CD4-positive, alpha-beta T cell (primary cell): ENCODE data around the gene BSG. TPM values are rescaled to one million over a fixed set of nuclear protein-coding genes. Genes with fewer than 3 reads are reported as not detected.
A peak's percentile ranks its signal among the peaks of the same experiment; 100 is the strongest.

Experiments used
- ATAC-seq: fragments of 200-7000 bp; cut with Tn5 transposase; one replicate; pipeline ENCODE4 v1.10.0; 2022; ENCODE audit warnings: mild to moderate bottlenecking; ENCODE audit not compliant: poor library complexity
- CTCF ChIA-PET: fragments of 350-600 bp; sonication (Branson Sonifier 250); formaldehyde crosslinking; loops from one replicate; lab custom pipeline; 2021; ENCODE audit warnings: antibody characterized with exemption, inconsistent platforms; lab: Charles Lee
- POLR2A ChIA-PET: fragments of 350-600 bp; sonication (Branson Sonifier 250); formaldehyde crosslinking; loops from one replicate; lab custom pipeline; 2021; ENCODE audit warnings: antibody characterized with exemption, inconsistent platforms; lab: Charles Lee
- DNase-seq, 14 experiments: peaks; one replicate each; pipeline ENCODE4 v3.0.0-alpha.2; 2013 to 2020; ENCODE audit warnings: mixed read lengths in 2 of 14
- H3K27ac ChIP-seq, 2 donors: one replicate each; pipeline versions ENCODE4 v1.5.1 to v1.7.0; 2013; ENCODE audit warnings: low read length in 2 of 2, low read depth in 1 of 2, mild to moderate bottlenecking in 1 of 2
- H3K27me3 ChIP-seq, 2 experiments: 1 replicate in 1 of 2; 2 replicates in 1 of 2; pipeline versions ENCODE4 v1.6.1 to v1.7.0; 2013; ENCODE audit warnings: low read length in 2 of 2, control low read depth in 1 of 2, mild to moderate bottlenecking in 1 of 2, moderate library complexity in 1 of 2; ENCODE audit not compliant: insufficient read depth in 2 of 2, control insufficient read depth in 1 of 2
- H3K36me3 ChIP-seq: one replicate; pipeline ENCODE4 v1.6.1; 2013; ENCODE audit warnings: low read length, control low read depth; ENCODE audit not compliant: insufficient read depth
- H3K4me1 ChIP-seq: one replicate; pipeline ENCODE4 v1.6.1; 2013; ENCODE audit warnings: low read length, control low read depth; ENCODE audit not compliant: insufficient read depth
- H3K4me3 ChIP-seq: one replicate; pipeline ENCODE4 v1.5.1; 2013; ENCODE audit warnings: mild to moderate bottlenecking, low read length, moderate library complexity
- H3K9me3 ChIP-seq, 2 experiments: 1 replicate in 1 of 2; 2 replicates in 1 of 2; pipeline versions ENCODE4 v1.6.1 to v1.7.0; 2013; ENCODE audit warnings: low read length in 2 of 2, mild to moderate bottlenecking in 2 of 2, control low read depth in 1 of 2, moderate library complexity in 1 of 2; ENCODE audit not compliant: control insufficient read depth in 1 of 2, insufficient read depth in 1 of 2
- H3K27ac Mint-ChIP-seq: one replicate; pipeline ENCODE4 v1.8.0; 2020; ENCODE audit warnings: mixed read lengths
- H3K27me3 Mint-ChIP-seq: one replicate; pipeline ENCODE4 v1.8.0; 2021; ENCODE audit warnings: mixed read lengths
- H3K36me3 Mint-ChIP-seq: one replicate; pipeline ENCODE4 v1.8.0; 2021; ENCODE audit warnings: low read depth, mixed read lengths
- H3K4me1 Mint-ChIP-seq: one replicate; pipeline ENCODE4 v1.8.0; 2021; ENCODE audit warnings: low read depth, mixed read lengths
- H3K4me3 Mint-ChIP-seq: one replicate; pipeline ENCODE4 v1.8.0; 2020; ENCODE audit warnings: mild to moderate bottlenecking, mixed read lengths
- H3K9me3 Mint-ChIP-seq: one replicate; pipeline ENCODE4 v1.8.0; 2020; ENCODE audit warnings: mixed read lengths
- CTCF ChIP-seq: fragments of 200-600 bp; IDR thresholded peaks from one replicate; pipeline ENCODE4 v1.8.0; 2022; ENCODE audit warnings: antibody characterized with exemption, mild to moderate bottlenecking
- intact Hi-C, 2 experiments: fragments of 100-400 bp; cut with DNase I in 1 of 2; cut with micrococcal nuclease in 1 of 2; formaldehyde crosslinking; loops; one replicate each; pipeline versions ENCODE4 v1.15.1 to v1.9.0; 2023 to 2025; cut with DNase I, micrococcal nuclease
- total RNA-seq, 174 experiments: library from RNA in 2 of 174; stranded (reverse) in 2 of 174; gene quantifications; one replicate each; pipeline ENCODE4 v1.2.3 and lab custom pipeline; 2021 to 2026

BSG gene
- total RNA-seq, 2 experiments from 2014 or later: 68.7 to 71.6 TPM

GRCh38 chr19:573519-573825 is 1.1 kb downstream of the BSG start:
- Histone ChIP-seq H3K27me3 (no peaks in the 10 kb centered on the region), H3K4me1 (peaks cover 64% of the 10 kb centered on the region), H3K36me3 (peaks cover 4% of the 10 kb centered on the region), H3K4me3 (peak overlapping the region; percentile 94), H3K27ac (no peak overlapping the region), H3K9me3 (no peaks in the 10 kb centered on the region)
- ChIA-PET POLR2A (no interaction called here), CTCF (interaction anchor here (1.9 kb wide), 1 partner anchor 11 kb away, joined by 10 read pairs; no protein-coding TSS in a partner anchor)
- no peaks in the 10 kb centered on the region for H3K27me3 Mint-ChIP-seq
- DNase-seq (peak in 2 of 14 experiments; percentile 33 to 54), ATAC-seq (no peak)
- TF ChIP-seq CTCF: no peak
- peak overlapping the region; percentile 44 for H3K27ac Mint-ChIP-seq
- H3K36me3 Mint-ChIP-seq: peaks cover 14% of the 10 kb centered on the region
- H3K9me3 Mint-ChIP-seq: no peaks in the 10 kb centered on the region
- intact Hi-C loops: loop anchor here (2.0 to 5.0 kb wide), 6 partner anchors 59 to 834 kb away; partner anchors contain the start of genes RNF126 (in 2 of the 2), DAZAP1 (in 1 of the 2), POLRMT (in 1 of the 2) and TPGS1 (in 1 of the 2)
- peak overlapping the region; percentile 85 for H3K4me3 Mint-ChIP-seq
- peaks cover 40% of the 10 kb centered on the region for H3K4me1 Mint-ChIP-seq

GRCh38 chr19:574658-575526 is 2.5 kb downstream of the BSG start:
- no peaks in the 10 kb centered on the region for H3K27me3 ChIP-seq
- Mint-ChIP-seq H3K4me3 (peak overlapping the region; percentile 85), H3K4me1 (peaks cover 37% of the 10 kb centered on the region), H3K27ac (no peak overlapping the region), H3K27me3 (no peaks in the 10 kb centered on the region), H3K9me3 (no peaks in the 10 kb centered on the region), H3K36me3 (peaks cover 14% of the 10 kb centered on the region)
- intact Hi-C loops: loop anchor here (5.0 kb wide), 5 partner anchors 57 to 832 kb away; partner anchors contain the start of genes DAZAP1 (in 1 of the 2), POLRMT (in 1 of the 2), RNF126 (in 1 of the 2) and TPGS1 (in 1 of the 2)
- ChIA-PET CTCF (interaction anchor here (1.9 kb wide), 1 partner anchor 10 kb away, joined by 10 read pairs; no protein-coding TSS in a partner anchor), POLR2A (interaction anchor here (0.6 kb wide), 1 partner anchor 41 kb away, joined by 3 read pairs; no protein-coding TSS in a partner anchor)
- H3K27ac ChIP-seq: no peak overlapping the region
- H3K4me3 ChIP-seq: no peak overlapping the region
- ATAC-seq: no peak
- TF ChIP-seq CTCF: no peak
- no peaks in the 10 kb centered on the region for H3K9me3 ChIP-seq
- peaks cover 64% of the 10 kb centered on the region for H3K4me1 ChIP-seq
- peaks cover 14% of the 10 kb centered on the region for H3K36me3 ChIP-seq
- DNase-seq: peak in 1 of 14 experiments; percentile 40

GRCh38 chr19:575527-576506 is 3.4 kb downstream of the BSG start:
- Histone ChIP-seq H3K9me3 (no peaks in the 10 kb centered on the region), H3K4me3 (no peak overlapping the region), H3K27me3 (no peaks in the 10 kb centered on the region), H3K4me1 (peaks cover 58% of the 10 kb centered on the region), H3K36me3 (peaks cover 20% of the 10 kb centered on the region), H3K27ac (no peak overlapping the region)
- Mint-ChIP-seq H3K4me1 (peaks cover 34% of the 10 kb centered on the region), H3K27me3 (no peaks in the 10 kb centered on the region), H3K36me3 (peaks cover 13% of the 10 kb centered on the region), H3K4me3 (no peak overlapping the region), H3K27ac (no peak overlapping the region), H3K9me3 (no peaks in the 10 kb centered on the region)
- ChIA-PET POLR2A (no interaction called here), CTCF (interaction anchor here (0.7 to 1.1 kb wide), 2 partner anchors 9 to 65 kb away, joined by 3 read pairs; no protein-coding TSS in a partner anchor)
- DNase-seq (peak in 1 of 14 experiments; percentile 32), ATAC-seq (no peak)
- TF ChIP-seq CTCF: no peak
- intact Hi-C loops: no loop called here
